Right renal cortex interstitium (tissue), 3 donors: ENCODE data around the gene DYRK3. TPM values are rescaled to one million over a fixed set of nuclear protein-coding genes. Genes with fewer than 3 reads are reported as not detected.

Source experiments
- DNase-seq, 3 donors: peaks; one replicate each; pipeline ENCODE4 v3.0.0-alpha.2; 2013; ENCODE audit warnings: low read depth in 3 of 3, low spot score in 2 of 3
- polyA plus RNA-seq, 3 donors: library from polyadenylated mRNA; unstranded; fragments of 120-200 nt; gene quantifications; one replicate each; pipeline ENCODE4 v1.2.1, GENCODE V29; 2013; ENCODE audit not compliant: insufficient read length in 3 of 3

The DYRK3 gene
- polyA plus RNA-seq, 3 donors = 8.5 to 9.7 (median 8.8) TPM

GRCh38 chr1:206658981-206659273 is 23.6 kb downstream of the DYRK3 start:
- no peak for DNase-seq

GRCh38 chr1:206660136-206660535 is 24.8 kb downstream of the DYRK3 start:
- no peak for DNase-seq

GRCh38 chr1:206661161-206661820 is 26.0 kb downstream of the DYRK3 start:
- DNase-seq = no peak

GRCh38 chr1:206662396-206663092 is 27.2 kb downstream of the DYRK3 start:
- DNase-seq = no peak

- DNase-seq = no peak
Observed at GRCh38 chr1:206663362-206663761, 28.0 kb downstream of the DYRK3 start.

GRCh38 chr1:206663832-206664652 is 28.7 kb downstream of the DYRK3 start:
- peak; percentile 63 to 77 (median 69) for DNase-seq

- DNase-seq = no peak
Observed at GRCh38 chr1:206664740-206665139, 29.4 kb downstream of the DYRK3 start.

- no peak for DNase-seq
Observed at GRCh38 chr1:206666031-206666561, 30.8 kb downstream of the DYRK3 start.

GRCh38 chr1:206666954-206667665 is 31.8 kb downstream of the DYRK3 start:
- DNase-seq = no peak

- DNase-seq = no peak
Observed at GRCh38 chr1:206668351-206668750, 33.0 kb downstream of the DYRK3 start.

- no peak for DNase-seq
Observed at GRCh38 chr1:206668874-206669410, 33.6 kb downstream of the DYRK3 start.

- no peak for DNase-seq
Observed at GRCh38 chr1:206672011-206672688, 36.8 kb downstream of the DYRK3 start.

GRCh38 chr1:206672844-206673758 is 37.8 kb downstream of the DYRK3 start:
- no peak for DNase-seq

- no peak for DNase-seq
Observed at GRCh38 chr1:206674236-206674635, 38.9 kb downstream of the DYRK3 start.

- no peak for DNase-seq
Observed at GRCh38 chr1:206674745-206675175, 39.4 kb downstream of the DYRK3 start.

- no peak for DNase-seq
Observed at GRCh38 chr1:206676499-206676898, 41.2 kb downstream of the DYRK3 start.

- DNase-seq = no peak
Observed at GRCh38 chr1:206678490-206678889, 43.2 kb downstream of the DYRK3 start.

GRCh38 chr1:206679738-206680211 is 44.4 kb downstream of the DYRK3 start:
- DNase-seq = no peak

- DNase-seq = no peak
Observed at GRCh38 chr1:206680279-206680678, 44.9 kb downstream of the DYRK3 start.
